WI38 (cell line): ENCODE results near the gene SCAF11.

Experiments used
- H3K4me3 ChIP-seq: 2 replicates; pipeline ENCODE4 v1.5.1; 2011; ENCODE audit warnings: low read depth, mild to moderate bottlenecking, control low read depth, low read length
- CTCF ChIP-seq: IDR thresholded peaks from 2 replicates; pipeline ENCODE4 v1.5.1; 2012; ENCODE audit warnings: low read depth, mild to moderate bottlenecking, control low read depth, low read length

Gene SCAF11

GRCh38 chr12:45878630-45879255 is 111.6 kb downstream of the SCAF11 start:
- no peak overlapping the region for H3K4me3 ChIP-seq
- TF ChIP-seq CTCF = no peak

- TF ChIP-seq CTCF = no peak
Measured at GRCh38 chr12:45877069-45877468, 113.3 kb downstream of the SCAF11 start.

GRCh38 chr12:45872446-45872845 is 117.9 kb downstream of the SCAF11 start:
- H3K4me3 ChIP-seq = no peak overlapping the region
- no peak for TF ChIP-seq CTCF

More at GRCh38 chr12:45877069-45877468, 113.3 kb downstream of the SCAF11 start:
- no peak overlapping the region for H3K4me3 ChIP-seq
